Type B pancreatic cell (in vitro differentiated cells): ENCODE results near the gene PPP1R8. TPM values are rescaled to one million over a fixed set of nuclear protein-coding genes. Genes with fewer than 3 reads are reported as not detected.
"Not testable (repeated sequence)": the region's sequence is repeated elsewhere in the genome, so short reads cannot be mapped to it uniquely, and the experiment has no call there.

ENCODE experiments used
- DNase-seq: peaks from one replicate; pipeline ENCODE4 v3.0.0; 2021; ENCODE audit warnings: mixed read lengths; ENCODE audit not compliant: unreplicated experiment; ENCODE audit errors: extremely low spot score
- H3K27ac Mint-ChIP-seq: 2 replicates; pipeline ENCODE4 v1.8.0; 2021; ENCODE audit warnings: mild to moderate bottlenecking, mixed read lengths
- H3K27me3 Mint-ChIP-seq: 2 replicates; pipeline ENCODE4 v1.8.0; 2021; ENCODE audit warnings: mixed read lengths
- H3K36me3 Mint-ChIP-seq: 2 replicates; pipeline ENCODE4 v1.8.0; 2021; ENCODE audit warnings: mixed read lengths
- H3K4me1 Mint-ChIP-seq: one replicate; pipeline ENCODE4 v1.8.0; 2021; ENCODE audit warnings: mixed read lengths; ENCODE audit not compliant: unreplicated experiment
- H3K4me3 Mint-ChIP-seq: 2 replicates; pipeline ENCODE4 v1.8.0; 2021; ENCODE audit warnings: mild to moderate bottlenecking, mixed read lengths
- H3K9me3 Mint-ChIP-seq: 2 replicates; pipeline ENCODE4 v1.8.0; 2021; ENCODE audit warnings: mixed read lengths
- CTCF ChIP-seq: fragments of 200-600 bp; sonication (generic); conservative IDR thresholded peaks from 2 replicates; pipeline ENCODE4 v1.5.0; 2021; ENCODE audit warnings: antibody characterized with exemption, mild to moderate bottlenecking
- total RNA-seq: library from RNA; stranded (reverse); gene quantifications from 2 replicates; pipeline ENCODE4 v1.2.1, GENCODE V29; 2021; ENCODE audit warnings: low replicate concordance

Gene PPP1R8
- total RNA-seq, 1 donor from 2014 or later: 54.9 TPM

- TF ChIP-seq CTCF: no peak
- Mint-ChIP-seq H3K4me1 (no peaks in the 10 kb centered on the region), H3K36me3 (peaks cover 3% of the 10 kb centered on the region), H3K9me3 (no peaks in the 10 kb centered on the region), H3K27ac (no peak overlapping the region), H3K27me3 (no peaks in the 10 kb centered on the region), H3K4me3 (no peak overlapping the region)
- no peak for DNase-seq
Observed at GRCh38 chr1:27824411-27824810, 6.2 kb upstream of the PPP1R8 start.

GRCh38 chr1:27829339-27829960 lies 1.1 kb upstream of the PPP1R8 start:
- not testable (repeated sequence) for H3K9me3 Mint-ChIP-seq, H3K27me3 Mint-ChIP-seq, DNase-seq, H3K27ac Mint-ChIP-seq, H3K36me3 Mint-ChIP-seq
- peaks cover 17% of the 10 kb centered on the region for H3K4me1 Mint-ChIP-seq
- H3K4me3 Mint-ChIP-seq: peak overlapping the region; percentile 92

GRCh38 chr1:27831568-27832410 lies 1.2 kb downstream of the PPP1R8 start:
- H3K27me3 Mint-ChIP-seq: no peaks in the 10 kb centered on the region

GRCh38 chr1:27832762-27833161 lies 2.2 kb downstream of the PPP1R8 start:
- Mint-ChIP-seq H3K27ac (peak overlapping the region; percentile 32), H3K9me3 (no peaks in the 10 kb centered on the region), H3K4me3 (peak overlapping the region; percentile 46), H3K36me3 (no peaks in the 10 kb centered on the region), H3K4me1 (peaks cover 17% of the 10 kb centered on the region), H3K27me3 (no peaks in the 10 kb centered on the region)
- TF ChIP-seq CTCF: no peak
- DNase-seq: no peak

More at GRCh38 chr1:27831568-27832410, 1.2 kb downstream of the PPP1R8 start:
- Mint-ChIP-seq H3K36me3 (no peaks in the 10 kb centered on the region), H3K4me3 (peak overlapping the region; percentile 92), H3K27ac (peak overlapping the region; percentile 95), H3K4me1 (peaks cover 17% of the 10 kb centered on the region), H3K9me3 (no peaks in the 10 kb centered on the region)
- TF ChIP-seq CTCF: no peak
- no peak for DNase-seq

GRCh38 chr1:27833470-27833869 lies 2.9 kb downstream of the PPP1R8 start:
- Mint-ChIP-seq H3K27ac (no peak overlapping the region), H3K9me3 (no peaks in the 10 kb centered on the region), H3K4me3 (no peak overlapping the region), H3K4me1 (peaks cover 17% of the 10 kb centered on the region), H3K36me3 (no peaks in the 10 kb centered on the region), H3K27me3 (no peaks in the 10 kb centered on the region)
- no peak for TF ChIP-seq CTCF
- DNase-seq: no peak

- Mint-ChIP-seq H3K27ac (no peak overlapping the region), H3K4me1 (peaks cover 17% of the 10 kb centered on the region), H3K9me3 (no peaks in the 10 kb centered on the region), H3K4me3 (no peak overlapping the region), H3K36me3 (peaks cover 4% of the 10 kb centered on the region), H3K27me3 (no peaks in the 10 kb centered on the region)
- DNase-seq: no peak
- no peak for TF ChIP-seq CTCF
Observed at GRCh38 chr1:27835046-27835445, 4.5 kb downstream of the PPP1R8 start.
